KBM-7 (cell line): ENCODE results near the gene TNXB.

Source experiments
- DNase-seq: peaks from one replicate; pipeline ENCODE4 v3.0.0-alpha.2; 2015
- in situ Hi-C: fragments of 300-500 bp; cut with MboI; formaldehyde crosslinking; loops from 2 replicates; pipeline ENCODE4 v1.14.3; 2020; ENCODE audit warnings: low sequenced_read_pairs, low pct_unique_long_range_greater_than_20kb, mixed read lengths

The TNXB gene

GRCh38 chr6:32089082-32089828 is 19.9 kb downstream of the TNXB start:
- in situ Hi-C loops, result no loop called here
- DNase-seq, result no peak

DNA sequence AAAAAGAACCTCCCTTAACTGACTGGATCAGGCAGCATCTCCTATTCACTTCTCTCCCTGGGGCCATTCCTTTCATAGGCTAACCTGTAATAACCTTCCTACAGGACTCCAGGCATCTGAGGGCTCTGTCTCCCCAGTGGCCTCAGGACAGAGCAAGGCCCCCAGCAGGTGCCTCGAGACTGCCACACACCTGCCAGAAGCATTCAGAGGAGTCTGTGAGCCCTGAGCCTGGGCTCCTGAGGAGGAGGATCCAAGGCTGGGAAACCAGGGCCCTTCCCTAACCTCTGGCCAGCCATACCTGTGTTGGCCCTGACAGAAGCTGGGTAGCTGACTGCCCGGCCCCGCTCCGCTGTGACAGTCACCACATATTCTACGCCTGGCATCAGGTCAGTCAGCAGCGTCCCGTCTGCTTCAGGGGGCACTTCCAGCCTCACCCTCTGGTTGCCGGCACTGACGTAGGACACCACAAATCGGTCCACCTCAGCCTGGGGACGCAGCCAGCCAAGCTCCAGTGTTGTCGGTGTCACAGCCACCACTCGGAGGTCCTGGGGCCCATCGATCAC is 20.6 kb downstream of the TNXB start:
- DNase-seq, result no peak
- in situ Hi-C loops, result no loop called here

DNA sequence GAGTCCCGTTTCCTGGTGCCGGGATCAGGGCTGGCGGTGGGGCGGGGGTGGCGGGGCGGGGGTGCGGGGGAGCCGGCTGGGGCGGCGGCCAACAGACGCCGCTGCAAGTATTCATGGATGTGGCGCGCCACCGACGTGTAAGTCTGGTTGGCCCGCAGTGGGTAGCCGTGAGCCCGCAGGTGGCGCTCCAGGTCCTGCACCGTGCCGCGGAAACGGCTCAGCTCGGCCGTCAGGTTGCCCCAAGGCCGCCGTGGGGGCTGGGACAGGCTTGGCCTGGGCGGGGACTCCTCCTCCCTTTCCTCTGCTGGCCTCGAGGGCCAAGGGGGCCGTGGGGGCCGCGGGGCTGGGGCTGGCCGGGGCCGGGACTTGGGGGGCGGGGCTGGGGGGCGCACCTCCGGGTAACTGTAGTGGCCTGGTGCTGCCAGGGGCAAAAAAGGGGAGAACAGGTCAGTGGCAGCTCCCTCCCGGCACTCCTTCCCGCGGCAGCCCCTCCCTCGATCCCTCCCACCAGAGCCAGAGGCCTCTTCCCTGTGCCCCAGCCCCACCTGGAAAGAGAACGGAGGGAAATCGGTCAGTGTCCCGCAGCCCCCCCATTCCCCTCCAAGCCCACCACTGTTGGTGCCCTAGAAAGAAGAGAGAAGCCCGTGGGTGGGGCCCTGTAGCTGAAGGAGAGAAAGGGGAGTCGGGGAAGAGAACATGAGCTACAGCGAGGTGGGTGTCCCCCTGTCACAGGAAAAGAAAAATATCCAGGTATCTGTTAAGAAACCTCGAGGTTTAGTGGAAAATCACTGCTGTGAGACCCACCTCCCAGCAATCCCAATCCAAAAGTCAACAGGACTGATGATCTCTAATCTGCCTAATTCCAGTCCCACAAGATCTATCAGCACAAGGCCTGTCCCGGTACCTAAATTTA is 21.3 kb downstream of the TNXB start:
- peak; percentile 63 for DNase-seq
- in situ Hi-C loops, result no loop called here

DNA sequence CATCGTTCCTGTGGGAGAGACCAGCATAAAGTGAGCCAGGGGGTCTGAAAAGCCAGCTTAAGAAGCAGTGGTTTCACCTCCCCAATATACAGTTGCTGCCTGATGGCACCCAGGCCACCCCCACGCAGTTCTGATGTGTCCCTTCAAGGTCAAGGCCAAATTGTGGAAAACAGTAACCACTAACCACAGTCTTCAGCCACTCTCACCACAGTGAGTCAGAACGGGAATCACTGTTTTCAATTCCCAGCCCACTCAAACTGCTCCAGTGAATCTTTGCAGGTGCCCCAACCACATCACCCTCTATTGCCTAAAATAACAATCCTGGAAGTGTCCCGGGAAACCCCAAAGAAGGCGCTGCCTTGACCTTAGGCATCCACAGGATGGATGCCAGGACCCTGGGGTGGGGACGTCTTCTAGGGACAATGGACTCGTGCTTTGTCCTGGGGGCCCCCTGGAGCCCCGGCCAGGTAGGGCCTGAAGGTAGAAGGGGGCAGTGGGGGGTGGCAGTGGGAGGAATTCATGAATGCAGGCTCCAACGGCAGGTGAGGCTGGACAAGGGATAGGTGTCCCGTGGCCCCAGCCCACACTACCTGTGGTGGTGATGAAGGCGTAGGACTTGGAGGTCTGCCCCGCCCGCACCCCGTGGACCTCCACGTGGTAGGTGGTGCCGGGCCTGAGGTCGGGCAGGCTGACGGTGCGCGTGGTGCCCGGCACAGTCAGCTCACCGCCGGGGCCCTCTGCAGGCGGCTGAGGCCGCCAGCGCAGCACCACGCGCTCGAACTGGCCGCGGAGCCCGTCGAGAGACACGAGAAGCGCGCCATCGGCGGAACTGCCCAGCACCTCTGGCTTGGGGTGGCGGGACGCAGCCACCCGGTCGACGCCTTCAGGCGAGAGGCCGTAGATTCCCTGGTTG is 22.2 kb downstream of the TNXB start:
- in situ Hi-C loops, result no loop called here

GRCh38 chr6:32085759-32086459 is 23.2 kb downstream of the TNXB start:
- in situ Hi-C loops, result no loop called here
- no peak for DNase-seq

More for the DNA sequence above, 22.2 kb downstream of the TNXB start:
- no peak for DNase-seq

DNA sequence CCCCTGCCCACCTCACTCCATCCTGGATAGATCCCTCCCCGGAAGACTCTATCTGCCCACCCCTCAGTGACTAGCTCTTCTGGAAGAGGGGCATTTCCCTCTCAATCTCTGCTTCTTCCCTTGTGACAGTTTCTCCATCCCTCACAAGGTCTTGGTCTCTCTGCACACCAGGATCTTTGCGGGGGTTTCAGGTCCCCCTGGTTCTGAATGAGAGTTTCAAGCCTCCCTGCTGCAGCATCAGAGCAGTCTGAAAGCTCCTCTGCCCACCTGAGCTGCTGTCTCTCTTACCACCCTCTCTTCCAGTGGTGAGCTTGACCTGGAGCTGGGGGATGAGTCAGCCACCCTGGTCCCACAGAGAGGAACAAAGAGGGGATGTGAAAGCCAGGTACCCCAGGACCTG is 24.4 kb downstream of the TNXB start:
- in situ Hi-C loops, result no loop called here
- DNase-seq, result no peak

DNA sequence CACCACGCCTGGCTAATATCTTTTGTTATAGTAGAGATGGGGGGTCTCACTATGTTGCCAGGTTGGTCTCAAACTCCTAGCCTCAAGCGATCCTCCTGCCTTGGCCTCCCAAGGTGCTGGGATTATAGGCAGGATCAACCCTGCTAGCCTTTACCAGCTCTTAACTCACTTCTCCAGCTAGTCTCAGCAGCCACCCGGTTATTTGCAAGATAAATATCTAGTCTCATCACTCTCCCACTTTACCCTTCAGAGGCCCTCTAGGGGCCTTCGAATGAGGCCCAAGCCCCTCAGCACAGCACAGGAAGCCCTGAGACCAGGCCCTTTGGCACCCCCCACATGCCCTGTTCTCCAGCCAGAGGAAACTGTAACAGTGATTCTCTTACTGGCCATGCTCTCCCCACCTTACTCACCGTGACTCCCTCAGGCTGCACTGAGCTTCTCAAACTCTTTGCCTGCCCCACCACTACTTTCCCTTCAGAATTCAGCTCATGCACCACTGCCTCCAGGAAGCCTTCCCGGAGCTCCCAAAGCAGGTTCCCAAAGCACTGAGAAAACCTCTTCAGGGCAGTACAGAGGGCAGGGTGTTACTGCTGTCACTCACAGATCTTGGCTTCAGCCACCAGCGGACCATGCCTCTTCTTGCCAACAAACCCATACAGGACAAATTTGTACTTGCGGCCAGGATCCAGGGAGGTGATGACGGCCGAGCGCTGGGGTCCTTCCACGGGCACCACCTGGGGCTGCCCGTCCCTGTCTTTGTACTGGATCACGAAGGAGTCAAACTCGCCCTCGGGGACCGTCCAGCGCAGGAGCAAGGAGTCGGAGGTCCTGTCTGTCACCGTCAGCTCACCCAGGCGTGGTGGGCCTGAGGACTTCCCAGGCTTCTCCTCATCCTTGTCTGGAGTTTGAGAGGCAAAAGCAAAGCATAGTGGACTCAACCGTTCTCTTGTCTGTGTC is 25.0 kb downstream of the TNXB start:
- in situ Hi-C loops, result no loop called here
- DNase-seq, result no peak

GRCh38 chr6:32082935-32083334 is 26.2 kb downstream of the TNXB start:
- in situ Hi-C loops, result no loop called here
- no peak for DNase-seq

DNA sequence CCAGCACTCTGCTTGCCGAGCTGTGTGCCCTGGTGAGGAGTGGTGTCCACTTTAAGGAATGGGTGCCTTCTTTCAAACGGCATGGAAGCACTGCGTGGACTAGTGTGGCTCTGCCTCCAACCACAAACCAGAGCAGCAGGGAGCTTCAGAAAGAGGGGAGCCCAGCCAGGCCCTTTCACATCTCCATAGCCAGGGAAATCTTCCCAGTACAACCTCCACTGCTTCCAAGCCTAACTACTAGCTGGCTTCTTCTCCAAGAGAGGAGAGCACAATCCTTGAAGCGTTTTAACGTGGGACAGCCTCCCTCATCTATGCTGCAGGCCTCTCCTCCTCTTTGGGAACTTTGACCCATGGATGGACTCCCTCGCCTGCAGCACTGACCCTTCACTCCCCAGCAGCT is 26.7 kb downstream of the TNXB start:
- in situ Hi-C loops, result no loop called here
- DNase-seq, result no peak

- peak; percentile 44 for DNase-seq
- in situ Hi-C loops, result no loop called here
Measured at GRCh38 chr6:32081168-32081990, 27.8 kb downstream of the TNXB start.

GRCh38 chr6:32079566-32080290 is 29.4 kb downstream of the TNXB start:
- DNase-seq, result no peak
- in situ Hi-C loops, result no loop called here

- peak; percentile 48 for DNase-seq
Measured at GRCh38 chr6:32076321-32076809, 32.8 kb downstream of the TNXB start.

DNA sequence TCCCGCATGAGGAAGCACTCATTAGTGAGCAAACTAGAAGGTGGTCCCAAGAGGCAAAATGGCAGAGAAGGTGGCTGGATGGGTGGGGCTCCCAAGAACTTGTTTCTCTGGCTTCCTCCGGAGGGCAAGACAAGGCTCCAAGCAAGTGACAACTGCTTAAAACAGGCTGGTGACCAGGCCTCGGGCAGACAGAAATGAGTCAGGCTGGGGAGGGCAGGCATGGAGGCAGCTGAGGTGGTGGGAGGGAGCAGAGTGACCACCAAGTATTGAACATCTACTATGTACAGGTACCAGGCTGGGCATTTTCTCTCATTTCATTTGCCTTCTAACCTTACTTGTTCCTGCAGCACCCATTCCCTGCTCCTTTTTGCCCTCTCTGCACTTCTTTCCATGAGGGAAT is 33.4 kb downstream of the TNXB start:
- in situ Hi-C loops, result no loop called here
- DNase-seq, result no peak

More at GRCh38 chr6:32076321-32076809, 32.8 kb downstream of the TNXB start:
- in situ Hi-C loops, result no loop called here

DNA sequence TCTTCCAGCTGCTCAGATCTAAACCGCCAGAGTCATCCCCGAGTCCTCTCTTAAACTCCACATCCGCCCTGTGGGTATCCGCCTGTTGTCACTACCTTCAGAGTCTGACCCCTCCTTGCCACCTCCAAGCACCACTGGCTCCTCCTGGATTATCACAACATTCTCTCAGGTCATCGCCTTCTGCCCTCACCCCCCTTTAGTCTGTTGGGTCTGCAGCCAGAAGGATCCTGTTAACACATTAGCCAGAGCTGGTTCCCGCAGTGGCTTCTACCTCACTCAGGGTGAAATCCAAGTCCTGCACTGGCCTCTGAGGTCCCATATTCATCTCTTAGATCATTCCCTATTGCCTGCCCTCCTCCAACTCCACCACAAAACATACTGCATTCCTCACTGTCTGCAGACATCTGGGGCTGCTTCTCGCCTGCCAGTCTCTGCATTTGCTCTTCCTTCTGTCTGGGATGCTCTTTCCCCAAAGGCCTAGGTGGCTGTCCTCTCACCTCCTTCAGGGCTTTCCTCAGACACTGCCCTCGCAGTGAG is 34.1 kb downstream of the TNXB start:
- in situ Hi-C loops, result no loop called here
- DNase-seq, result no peak

DNA sequence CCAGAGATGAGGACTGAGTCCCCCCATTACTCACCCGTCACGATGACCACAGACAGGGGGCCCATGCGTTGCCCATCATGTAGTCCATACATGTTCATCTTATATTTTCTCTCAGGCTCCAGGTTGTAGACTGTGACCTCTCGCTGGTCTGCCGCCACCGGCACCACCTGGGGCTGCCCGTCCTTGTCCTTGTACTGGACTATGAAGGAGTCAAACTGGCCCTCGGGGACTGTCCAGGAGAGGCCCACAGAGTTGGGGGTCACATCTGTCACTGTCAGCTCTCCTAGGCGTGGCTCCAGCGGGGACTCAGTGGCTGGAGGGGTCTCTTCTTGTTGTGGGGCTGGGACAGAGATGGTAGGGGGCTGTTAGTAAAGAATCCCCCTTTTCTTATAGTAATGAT is 35.5 kb downstream of the TNXB start:
- in situ Hi-C loops, result no loop called here
- no peak for DNase-seq

DNA sequence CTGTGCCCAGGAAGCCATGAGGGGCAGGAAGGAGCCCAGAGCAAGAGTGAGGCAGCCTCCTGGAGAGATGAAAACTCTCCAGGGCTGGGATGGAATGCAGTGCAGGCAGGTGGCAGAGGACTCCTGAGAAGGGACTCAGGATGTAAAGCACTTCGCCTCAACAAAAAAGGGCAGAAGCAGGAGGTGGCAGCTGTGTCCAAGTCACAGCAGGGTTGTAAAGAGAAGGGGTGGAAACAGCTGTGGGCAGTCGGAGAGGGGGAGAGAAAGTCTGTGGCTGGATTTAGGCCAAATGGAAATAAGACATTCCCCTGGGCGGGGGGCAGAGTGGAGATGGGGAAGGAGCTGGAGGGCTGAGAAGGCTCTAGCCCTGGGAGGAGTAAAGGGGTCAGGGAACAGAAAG is 36.0 kb downstream of the TNXB start:
- no peak for DNase-seq
- in situ Hi-C loops, result no loop called here
